ENCODE measurements around the gene PI4K2B. TPM values are rescaled to one million over a fixed set of nuclear protein-coding genes. Genes with fewer than 3 reads are reported as not detected.
"Not testable (repeated sequence)": the region's sequence is repeated elsewhere in the genome, so short reads cannot be mapped to it uniquely, and the experiment has no call there.

The PI4K2B gene
- total and polyA plus RNA-seq, 2 donors from 2014 or later, result 7.1 to 11.8 TPM

GRCh38 chr4:25320336-25320735 lies 86.5 kb downstream of the PI4K2B start:
- Histone ChIP-seq H3K4me3 (ENCODE audit: low read length in 3 of 3) (no peak overlapping the region), H3K9me3 (ENCODE audit: control insufficient read depth in 2 of 3, insufficient read depth in 1 of 3, low read length in 3 of 3) (no peaks in the 10 kb centered on the region), H3K9ac (ENCODE audit: low read length in 3 of 3) (no peak overlapping the region), H3K4me1 (ENCODE audit: control insufficient read depth in 2 of 3, insufficient read depth in 2 of 3, low read depth in 1 of 3, low read length in 3 of 3) (no peaks in the 10 kb centered on the region), H3K27me3 (ENCODE audit: control insufficient read depth, insufficient read depth, low read length) (no peaks in the 10 kb centered on the region), H3K36me3 (ENCODE audit: control insufficient read depth in 2 of 3, insufficient read depth in 3 of 3, low read length in 3 of 3) (peaks cover 0 to 4% (median 0%) of the 10 kb centered on the region in 3 donors), H3K27ac (ENCODE audit: low read depth in 2 of 2, low read length in 2 of 2) (no peak overlapping the region)
- FAIRE-seq, result no peak
- intact Hi-C loops (cut with DNase I), result no loop called here
- DNase-seq, result no peak
- TF ChIP-seq CTCF (IDR thresholded peaks at IDR 0.05; ENCODE audit: borderline replicate concordance, extremely low read depth, insufficient read depth), result no peak

GRCh38 chr4:25320773-25321172 lies 86.9 kb downstream of the PI4K2B start:
- Histone ChIP-seq H3K4me3 (ENCODE audit: low read length in 3 of 3) (no peak overlapping the region), H3K36me3 (ENCODE audit: control insufficient read depth in 2 of 3, insufficient read depth in 3 of 3, low read length in 3 of 3) (peaks cover 0 to 4% (median 0%) of the 10 kb centered on the region in 3 donors), H3K4me1 (ENCODE audit: control insufficient read depth in 2 of 3, insufficient read depth in 2 of 3, low read depth in 1 of 3, low read length in 3 of 3) (no peaks in the 10 kb centered on the region), H3K27ac (ENCODE audit: low read depth in 2 of 2, low read length in 2 of 2) (no peak overlapping the region), H3K27me3 (ENCODE audit: control insufficient read depth, insufficient read depth, low read length) (no peaks in the 10 kb centered on the region), H3K9ac (ENCODE audit: low read length in 3 of 3) (no peak overlapping the region), H3K9me3 (ENCODE audit: control insufficient read depth in 2 of 3, insufficient read depth in 1 of 3, low read length in 3 of 3) (no peaks in the 10 kb centered on the region)
- intact Hi-C loops (cut with DNase I), result no loop called here
- DNase-seq (no peak), FAIRE-seq (no peak)
- TF ChIP-seq CTCF (IDR thresholded peaks at IDR 0.05; ENCODE audit: borderline replicate concordance, extremely low read depth, insufficient read depth), result no peak

GRCh38 chr4:25321703-25322102 lies 87.9 kb downstream of the PI4K2B start:
- Histone ChIP-seq H3K27me3 (ENCODE audit: control insufficient read depth, insufficient read depth, low read length) (no peaks in the 10 kb centered on the region), H3K4me3 (ENCODE audit: low read length in 3 of 3) (no peak overlapping the region), H3K4me1 (ENCODE audit: control insufficient read depth in 2 of 3, insufficient read depth in 2 of 3, low read depth in 1 of 3, low read length in 3 of 3) (no peaks in the 10 kb centered on the region), H3K9me3 (ENCODE audit: control insufficient read depth in 2 of 3, insufficient read depth in 1 of 3, low read length in 3 of 3) (no peaks in the 10 kb centered on the region), H3K27ac (ENCODE audit: low read depth in 2 of 2, low read length in 2 of 2) (no peak overlapping the region), H3K9ac (ENCODE audit: low read length in 3 of 3) (no peak overlapping the region), H3K36me3 (ENCODE audit: control insufficient read depth in 2 of 3, insufficient read depth in 3 of 3, low read length in 3 of 3) (no peaks in the 10 kb centered on the region)
- TF ChIP-seq CTCF (IDR thresholded peaks at IDR 0.05; ENCODE audit: borderline replicate concordance, extremely low read depth, insufficient read depth), result no peak
- no peak for FAIRE-seq
- DNase-seq, result no peak
- intact Hi-C loops (cut with DNase I), result no loop called here

- intact Hi-C loops (cut with DNase I); FAIRE-seq: not testable (repeated sequence)
These were observed 94.6 kb downstream of the PI4K2B start for GRCh38 chr4:25328463-25328862.

More at GRCh38 chr4:25328463-25328862, 94.6 kb downstream of the PI4K2B start:
- H3K4me1 ChIP-seq (ENCODE audit: control insufficient read depth in 2 of 3, insufficient read depth in 2 of 3, low read depth in 1 of 3, low read length in 3 of 3); DNase-seq; H3K36me3 ChIP-seq (ENCODE audit: control insufficient read depth in 2 of 3, insufficient read depth in 3 of 3, low read length in 3 of 3); H3K27ac ChIP-seq (ENCODE audit: low read depth in 2 of 2, low read length in 2 of 2); H3K9me3 ChIP-seq (ENCODE audit: control insufficient read depth in 2 of 3, insufficient read depth in 1 of 3, low read length in 3 of 3); H3K9ac ChIP-seq (ENCODE audit: low read length in 3 of 3); H3K27me3 ChIP-seq (ENCODE audit: control insufficient read depth, insufficient read depth, low read length); H3K4me3 ChIP-seq (ENCODE audit: low read length in 3 of 3): not testable (repeated sequence)

Other genes with a start within 250 kb of the PI4K2B start
- 7.5 TPM for gene LGI2, start 203.1 kb upstream of the PI4K2B start, total RNA-seq
- gene LGI2, start 203.1 kb upstream of the PI4K2B start, polyA plus RNA-seq (ENCODE audit: insufficient read depth, low read depth, low replicate concordance), result 4.8 TPM
- gene SEPSECS, start 73.6 kb upstream of the PI4K2B start, total RNA-seq, result 13.8 TPM
- gene SEPSECS, start 73.6 kb upstream of the PI4K2B start, polyA plus RNA-seq (ENCODE audit: insufficient read depth, low read depth, low replicate concordance), result 7.3 TPM
- 8.4 TPM for gene ZCCHC4, start 78.7 kb downstream of the PI4K2B start, total RNA-seq
- gene ZCCHC4, start 78.7 kb downstream of the PI4K2B start, polyA plus RNA-seq (ENCODE audit: insufficient read depth, low read depth, low replicate concordance), result 4.3 TPM
- 28.4 TPM for gene ANAPC4, start 143.2 kb downstream of the PI4K2B start, total RNA-seq
- 16.6 TPM for gene ANAPC4, start 143.2 kb downstream of the PI4K2B start, polyA plus RNA-seq (ENCODE audit: insufficient read depth, low read depth, low replicate concordance)

Data from kidney (tissue), 14 donors.